ENCODE data around the gene C3orf22.

GRCh38 chr3:126524429-126524988, 34.2 kb downstream of the C3orf22 start:
- TF ChIP-seq, protein P1, sequence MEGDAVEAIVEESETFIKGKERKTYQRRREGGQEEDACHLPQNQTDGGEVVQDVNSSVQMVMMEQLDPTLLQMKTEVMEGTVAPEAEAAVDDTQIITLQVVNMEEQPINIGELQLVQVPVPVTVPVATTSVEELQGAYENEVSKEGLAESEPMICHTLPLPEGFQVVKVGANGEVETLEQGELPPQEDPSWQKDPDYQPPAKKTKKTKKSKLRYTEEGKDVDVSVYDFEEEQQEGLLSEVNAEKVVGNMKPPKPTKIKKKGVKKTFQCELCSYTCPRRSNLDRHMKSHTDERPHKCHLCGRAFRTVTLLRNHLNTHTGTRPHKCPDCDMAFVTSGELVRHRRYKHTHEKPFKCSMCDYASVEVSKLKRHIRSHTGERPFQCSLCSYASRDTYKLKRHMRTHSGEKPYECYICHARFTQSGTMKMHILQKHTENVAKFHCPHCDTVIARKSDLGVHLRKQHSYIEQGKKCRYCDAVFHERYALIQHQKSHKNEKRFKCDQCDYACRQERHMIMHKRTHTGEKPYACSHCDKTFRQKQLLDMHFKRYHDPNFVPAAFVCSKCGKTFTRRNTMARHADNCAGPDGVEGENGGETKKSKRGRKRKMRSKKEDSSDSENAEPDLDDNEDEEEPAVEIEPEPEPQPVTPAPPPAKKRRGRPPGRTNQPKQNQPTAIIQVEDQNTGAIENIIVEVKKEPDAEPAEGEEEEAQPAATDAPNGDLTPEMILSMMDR (IDR thresholded peaks at IDR 0.05; ENCODE audit: low read depth, low read length) = no peak
- TF ChIP-seq EZH2phosphoT487 (IDR thresholded peaks at IDR 0.05; ENCODE audit: low read depth) = no peak
